OCI-LY1 (cell line): ENCODE measurements around the gene VPS37D.

Experiments used
- CTCF ChIP-seq: fragments of 200-600 bp; sonication (generic), shearing (Covaris generic); IDR thresholded peaks from 2 replicates; pipeline ENCODE4 v1.5.1; 2017; ENCODE audit warnings: mild to moderate bottlenecking, antibody characterized with exemption, low read length, moderate library complexity, mixed read lengths
- EZH2 ChIP-seq: fragments of 200-600 bp; sonication (generic), shearing (Covaris generic); IDR thresholded peaks from 2 replicates; pipeline ENCODE4 v1.8.0; 2017; ENCODE audit warnings: borderline replicate concordance, mixed run types, mild to moderate bottlenecking, antibody characterized with exemption, low read length, moderate library complexity, mixed read lengths

GRCh38 chr7:73718905-73719805, 51.5 kb downstream of the VPS37D start, which contains the start of gene STX1A:
- TF ChIP-seq CTCF (no peak; the same call in 1 of the 2 replicates), EZH2 (no peak)
